OCI-M1 (cell line): ENCODE results near the gene IFI44.

Source experiments
- DNase-seq: peaks from one replicate; lab custom pipeline; 2025; lab: John Stamatoyannopoulos, UW

The IFI44 gene

GRCh38 chr1:78652019-78652560, 2.5 kb downstream of the IFI44 start:
- no peak for DNase-seq

DNA sequence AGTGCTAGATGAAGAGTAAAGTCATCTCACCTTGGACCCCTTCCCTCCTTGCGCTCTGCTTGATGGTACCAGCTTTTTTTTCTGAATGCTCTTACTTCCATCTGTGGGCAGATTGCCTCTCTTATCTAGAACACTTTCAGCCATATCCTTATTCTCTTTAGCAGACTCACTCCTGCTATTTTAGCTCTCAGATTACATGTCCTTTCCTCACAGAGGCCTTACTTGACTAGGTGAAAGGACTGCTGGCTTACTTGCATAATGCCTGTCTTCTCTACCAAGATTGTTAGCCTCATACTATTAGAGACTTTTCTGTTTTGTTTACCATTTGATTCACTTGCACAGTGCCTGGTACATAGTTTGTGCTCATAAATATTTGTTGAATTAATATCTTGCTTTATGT, 9.3 kb downstream of the IFI44 start:
- DNase-seq = peak; percentile 56

DNA sequence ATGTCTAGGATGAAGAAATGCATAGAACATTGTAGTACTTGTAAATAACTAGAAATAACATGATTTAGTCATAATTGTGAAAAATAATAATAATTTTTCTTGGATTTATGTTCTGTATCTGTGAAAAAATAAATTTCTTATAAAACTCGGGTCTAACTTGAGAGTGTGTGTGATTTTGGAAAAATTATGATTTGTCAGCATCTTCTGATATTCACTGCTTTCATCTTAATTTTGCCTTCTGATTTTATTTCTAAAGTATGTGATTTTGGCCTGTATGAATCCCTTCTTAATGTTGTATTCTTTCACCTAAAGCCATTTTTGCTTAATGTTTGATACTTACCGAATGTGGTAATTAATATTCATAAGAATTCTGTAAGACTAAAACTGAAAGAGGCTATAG, 14.3 kb downstream of the IFI44 start:
- no peak for DNase-seq

DNA sequence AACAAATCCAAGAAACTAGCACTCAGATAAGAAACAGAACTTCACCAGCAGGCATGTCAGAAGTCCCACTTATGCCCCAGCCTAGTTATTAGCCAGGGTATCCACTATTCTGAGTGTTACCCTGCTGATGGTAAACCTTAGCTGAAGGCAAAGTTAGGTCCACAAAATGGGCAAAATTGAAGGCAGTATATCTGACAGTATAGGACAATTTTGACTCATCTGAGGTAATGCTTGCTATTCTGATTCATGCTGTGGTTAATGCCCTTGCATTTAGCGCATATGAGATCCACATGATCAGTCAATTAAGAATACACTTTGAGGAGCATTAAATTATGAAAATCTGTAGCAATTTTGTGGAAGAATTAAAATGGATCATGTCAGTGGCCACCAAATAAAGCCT, 15.1 kb downstream of the IFI44 start:
- DNase-seq = no peak

- no peak for DNase-seq
Observed at GRCh38 chr1:78665809-78666208, 16.2 kb downstream of the IFI44 start.

DNA sequence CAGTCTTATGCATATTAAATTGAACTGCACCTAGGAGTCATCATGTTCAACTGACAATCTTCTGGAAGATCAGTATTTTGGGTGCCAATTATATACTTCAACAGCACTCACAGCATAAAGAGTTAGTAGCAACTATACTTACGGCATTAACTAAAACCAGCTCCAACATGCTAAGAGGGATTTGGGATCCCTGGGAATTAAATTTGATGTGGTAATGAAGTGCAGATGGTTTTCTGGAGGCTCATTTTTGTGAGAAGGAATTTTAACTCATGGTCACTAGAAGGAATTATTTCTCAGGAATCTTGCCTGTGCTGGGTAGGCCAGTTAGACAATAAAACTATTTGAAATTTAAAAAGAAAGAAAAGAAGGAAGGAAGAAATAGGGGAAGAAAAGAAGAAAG, 18.3 kb downstream of the IFI44 start:
- DNase-seq = no peak

DNA sequence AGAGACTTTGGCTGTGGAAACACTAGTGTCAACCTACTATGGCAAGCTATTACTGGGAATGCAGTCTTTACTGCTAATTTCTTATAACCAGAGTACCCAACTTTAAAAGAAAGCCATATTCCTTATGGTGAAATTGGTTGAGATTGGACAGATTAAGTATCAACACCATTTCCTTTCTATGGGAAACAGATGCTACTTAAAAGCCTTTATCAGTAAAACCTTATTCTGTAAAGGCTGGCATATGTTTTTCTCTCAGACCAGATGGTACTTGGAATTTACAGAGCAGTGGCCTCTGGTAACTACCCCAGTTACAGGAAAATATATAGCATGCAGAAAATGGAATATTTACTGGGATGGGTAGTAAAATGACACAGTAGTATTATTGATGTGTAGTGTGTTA, 18.8 kb downstream of the IFI44 start:
- no peak for DNase-seq

DNA sequence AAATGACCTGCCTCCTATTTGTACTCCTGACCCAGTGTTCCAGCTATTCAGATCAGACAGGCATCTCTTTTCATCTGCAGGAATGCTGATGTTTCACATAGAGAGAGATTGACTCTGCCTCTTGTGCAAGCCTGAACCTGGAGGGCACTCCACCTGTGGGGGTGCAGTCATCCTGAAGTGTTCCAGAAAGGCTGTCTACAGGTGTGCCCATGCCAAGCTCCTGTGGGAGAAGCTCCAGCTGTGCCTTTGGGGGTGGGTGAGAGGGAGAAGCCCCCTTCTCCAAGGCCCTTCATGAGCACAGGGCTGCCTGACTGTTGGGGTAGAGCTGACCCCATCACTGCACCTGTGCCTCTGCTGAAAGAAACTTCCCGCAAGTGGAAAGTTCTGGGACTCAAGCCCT, 22.8 kb downstream of the IFI44 start:
- no peak for DNase-seq

GRCh38 chr1:78673120-78673519, 23.5 kb downstream of the IFI44 start:
- no peak for DNase-seq

DNA sequence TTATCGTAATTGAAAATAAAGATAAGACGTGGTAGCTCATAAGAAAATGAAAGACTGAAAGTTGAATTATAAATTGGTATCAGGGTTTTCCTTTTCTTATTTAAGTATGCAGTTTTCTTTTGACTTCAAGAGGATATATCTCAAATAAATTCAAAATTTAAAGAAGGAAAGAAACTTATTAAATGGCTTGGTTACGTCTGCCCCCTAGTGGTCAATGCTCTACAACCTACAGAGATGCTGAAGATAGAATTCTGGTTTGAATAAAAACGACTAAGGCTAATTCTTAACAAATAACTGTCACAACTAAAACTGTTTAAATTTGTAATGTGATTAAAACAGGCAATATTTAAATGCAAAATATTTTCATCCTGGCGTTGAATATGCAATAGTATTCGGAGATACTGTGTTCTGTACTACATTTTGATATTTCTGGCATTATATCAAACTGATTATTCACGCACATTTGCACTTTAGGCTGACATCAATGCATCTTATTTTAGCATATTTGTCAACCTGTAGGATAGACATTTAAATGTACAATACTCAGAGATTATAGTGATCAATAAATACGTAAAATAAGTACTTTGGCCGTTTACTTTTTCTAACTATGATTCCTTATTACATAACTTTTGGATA, 26.8 kb downstream of the IFI44 start:
- DNase-seq = peak; percentile 87

- no peak for DNase-seq
Observed at GRCh38 chr1:78676993-78677392, 27.4 kb downstream of the IFI44 start.

DNA sequence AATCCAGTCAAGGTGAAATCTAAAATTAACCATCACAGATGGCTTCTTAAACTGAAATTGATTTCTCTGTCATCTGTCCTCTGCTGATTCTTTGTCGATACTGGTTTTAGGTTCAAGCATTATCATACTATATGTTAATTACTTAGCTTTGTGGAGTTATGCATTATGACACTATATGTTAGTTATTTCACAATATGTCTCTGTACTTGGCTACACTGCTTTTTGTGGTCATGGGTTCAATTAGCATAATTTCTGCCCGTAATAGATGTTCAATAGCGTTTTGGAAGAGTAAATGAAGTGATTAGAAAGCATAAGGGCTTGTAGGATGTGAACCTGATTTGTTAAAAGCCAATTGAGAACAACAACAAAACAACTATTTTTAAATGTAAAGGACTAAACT, 28.2 kb downstream of the IFI44 start:
- DNase-seq = no peak

DNA sequence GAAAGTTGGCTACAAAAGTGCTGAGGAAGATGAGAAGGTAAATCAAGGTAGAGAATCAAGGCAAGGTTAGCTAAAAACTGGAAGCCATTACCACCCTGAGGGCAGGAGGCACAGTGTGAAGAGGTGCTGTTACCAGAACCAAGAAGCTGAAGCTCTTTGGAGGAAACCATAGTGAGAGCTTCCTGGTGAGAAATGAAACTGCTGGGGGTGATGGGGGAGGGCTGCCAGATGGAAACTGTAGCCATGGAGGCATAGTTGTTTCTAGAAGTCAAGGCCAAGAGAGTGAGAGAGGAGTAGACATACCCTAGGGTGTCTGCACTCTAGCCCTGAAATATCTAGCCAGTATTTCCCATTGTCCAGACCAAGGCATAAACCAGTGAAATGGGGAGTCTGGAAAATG, 28.7 kb downstream of the IFI44 start:
- DNase-seq = peak; percentile 60

- DNase-seq = no peak
Observed at GRCh38 chr1:78681265-78681664, 31.6 kb downstream of the IFI44 start.

DNA sequence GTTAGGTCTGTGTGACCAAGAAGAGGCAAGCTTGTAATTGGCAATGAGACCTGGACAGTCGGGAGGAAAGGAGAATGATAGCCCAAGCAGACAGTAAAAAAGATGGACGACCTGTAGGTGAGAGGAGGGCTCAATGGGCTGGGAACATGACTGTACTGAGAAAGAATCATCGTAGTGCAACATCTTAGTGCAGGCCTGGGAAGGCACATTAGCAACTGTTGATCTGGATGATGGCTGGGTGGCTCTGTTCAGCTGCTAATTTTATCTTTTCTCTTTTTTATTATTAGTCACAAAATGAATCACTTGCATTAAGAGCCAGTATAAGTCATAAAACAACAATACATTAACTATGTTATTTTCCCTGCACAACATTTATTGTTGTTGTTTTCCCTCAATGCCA, 32.9 kb downstream of the IFI44 start:
- no peak for DNase-seq

DNA sequence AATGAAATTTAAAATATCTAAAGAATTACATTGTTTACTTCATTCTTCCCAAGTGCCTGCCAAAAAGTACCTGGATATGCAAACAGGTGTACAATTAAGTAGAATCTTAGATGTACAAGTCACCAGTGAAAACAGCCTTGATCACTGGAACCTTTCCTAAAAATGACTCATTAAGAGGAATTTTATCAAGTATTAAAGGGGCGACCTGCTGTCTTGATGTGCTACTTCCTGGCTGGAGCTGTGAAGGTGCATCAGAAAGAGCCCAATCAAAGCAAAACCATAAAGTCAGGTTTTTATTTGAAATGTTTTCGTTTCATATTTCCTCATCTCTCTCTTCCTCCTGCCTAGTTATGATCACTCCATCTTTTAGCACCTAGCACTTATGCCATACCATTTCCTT, 33.4 kb downstream of the IFI44 start:
- DNase-seq = no peak

DNA sequence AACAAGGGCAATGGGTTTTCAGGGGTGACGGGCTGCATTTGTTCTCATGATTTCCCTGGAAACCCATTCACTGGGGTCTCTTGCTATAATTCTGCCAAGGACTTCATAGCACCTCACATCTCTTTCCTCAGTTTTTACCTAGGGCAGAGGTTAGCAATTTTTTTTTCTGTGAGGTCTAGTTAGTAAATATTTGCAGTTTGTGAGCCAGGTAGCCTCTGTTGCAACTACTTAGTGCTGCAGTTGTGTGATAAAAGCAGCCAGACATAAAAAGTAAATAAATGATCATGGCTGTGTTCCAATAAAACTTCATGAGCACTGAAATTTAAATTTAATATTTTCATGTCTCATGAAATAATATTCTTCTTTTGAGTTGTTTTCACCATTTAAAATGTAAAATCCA, 37.7 kb downstream of the IFI44 start:
- no peak for DNase-seq

- DNase-seq = no peak
Observed at GRCh38 chr1:78687914-78688313, 38.3 kb downstream of the IFI44 start.

DNA sequence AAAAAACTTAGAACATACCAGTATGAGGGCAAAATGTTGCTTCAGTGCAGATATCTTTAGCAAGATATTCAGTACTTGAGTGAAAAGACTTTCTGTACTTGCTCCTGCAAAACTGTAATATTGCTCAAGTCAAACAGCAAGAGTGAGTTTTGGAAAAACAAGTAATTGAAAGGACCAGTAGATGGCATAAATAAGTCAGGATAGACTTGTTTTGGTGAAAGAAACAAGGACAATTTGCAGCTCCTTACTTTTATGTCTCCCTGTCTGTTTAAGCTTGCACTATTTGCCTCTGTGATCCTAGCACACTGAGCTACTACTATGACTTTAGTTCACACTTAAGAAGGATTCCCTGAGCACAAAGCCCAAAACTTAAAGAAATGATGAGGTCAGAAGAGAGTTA, 39.1 kb downstream of the IFI44 start:
- DNase-seq = peak; percentile 67

- no peak for DNase-seq
Observed at GRCh38 chr1:78690516-78690915, 40.9 kb downstream of the IFI44 start.

GRCh38 chr1:78691995-78692747, 42.5 kb downstream of the IFI44 start:
- DNase-seq = no peak

DNA sequence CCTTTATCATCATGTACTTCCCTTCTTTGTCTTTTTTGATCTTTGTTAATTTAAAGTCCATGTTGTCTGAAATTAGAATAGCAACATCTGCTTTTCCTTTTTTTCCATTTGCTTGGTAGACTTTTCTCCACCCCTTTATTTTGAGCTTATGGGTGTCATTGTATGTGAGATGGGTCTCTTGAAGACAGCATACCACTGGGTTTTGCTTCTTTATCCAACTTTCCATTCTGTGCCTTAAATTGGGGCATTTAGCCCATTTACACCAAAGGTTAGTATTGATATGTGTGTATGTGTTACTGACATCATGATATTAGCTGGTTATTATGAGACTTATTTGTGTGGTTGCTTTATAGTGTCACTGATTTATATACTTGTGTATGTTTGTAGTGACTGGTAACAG, 50.2 kb downstream of the IFI44 start:
- DNase-seq = no peak

DNA sequence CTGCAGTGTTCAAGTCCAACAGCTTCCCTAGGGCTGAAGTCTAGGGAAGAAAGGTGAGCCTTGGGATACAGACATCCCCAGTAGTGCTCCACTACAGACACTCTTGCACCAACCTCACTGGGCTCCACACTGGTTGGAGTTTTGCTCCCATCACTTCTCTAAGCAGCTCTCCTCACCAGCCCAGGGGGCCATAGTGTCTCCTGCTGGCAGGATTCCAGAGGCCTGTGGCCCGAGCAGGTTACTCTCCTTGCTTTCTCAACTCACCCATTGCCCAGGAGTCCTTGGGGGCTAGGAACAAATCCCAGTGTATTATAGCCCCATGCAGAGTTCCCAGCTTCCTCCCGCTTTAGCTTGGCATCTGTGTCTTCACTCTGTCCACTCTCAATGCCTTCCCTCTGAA, 52.8 kb downstream of the IFI44 start:
- no peak for DNase-seq

- DNase-seq = no peak
Observed at GRCh38 chr1:78703806-78704205, 54.2 kb downstream of the IFI44 start.
